ENCODE results near the gene MYH7B.

MYH7B gene

DNA sequence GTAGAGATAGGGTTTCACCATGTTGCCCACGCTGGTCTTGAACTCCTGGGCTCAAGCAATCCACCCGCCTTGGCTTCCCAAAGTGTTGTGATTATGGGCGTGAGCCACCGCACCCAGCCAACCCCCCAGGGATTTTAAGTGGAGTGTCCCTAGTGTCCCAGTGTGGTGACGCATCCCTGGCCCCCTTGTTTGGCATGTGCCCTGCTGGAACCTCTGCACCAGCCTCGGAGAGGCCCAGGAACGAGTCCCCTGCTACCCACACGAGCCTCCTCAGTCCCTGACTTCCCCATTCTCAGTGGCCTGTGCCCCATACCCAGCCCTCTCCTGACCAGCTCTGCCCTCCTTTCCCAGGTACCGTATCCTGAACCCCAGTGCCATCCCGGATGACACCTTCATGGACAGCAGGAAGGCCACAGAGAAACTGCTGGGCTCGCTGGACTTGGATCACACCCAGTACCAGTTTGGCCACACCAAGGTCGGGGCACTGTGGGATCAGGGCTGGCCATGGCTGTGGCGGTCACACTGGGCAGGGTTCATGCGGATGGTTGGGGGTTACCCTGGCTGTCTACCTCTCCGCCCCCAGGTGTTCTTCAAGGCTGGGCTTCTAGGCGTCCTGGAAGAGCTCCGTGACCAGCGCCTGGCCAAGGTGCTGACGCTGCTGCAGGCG, 37.2 kb downstream of the MYH7B start:
- DNase-seq: no peak

DNA sequence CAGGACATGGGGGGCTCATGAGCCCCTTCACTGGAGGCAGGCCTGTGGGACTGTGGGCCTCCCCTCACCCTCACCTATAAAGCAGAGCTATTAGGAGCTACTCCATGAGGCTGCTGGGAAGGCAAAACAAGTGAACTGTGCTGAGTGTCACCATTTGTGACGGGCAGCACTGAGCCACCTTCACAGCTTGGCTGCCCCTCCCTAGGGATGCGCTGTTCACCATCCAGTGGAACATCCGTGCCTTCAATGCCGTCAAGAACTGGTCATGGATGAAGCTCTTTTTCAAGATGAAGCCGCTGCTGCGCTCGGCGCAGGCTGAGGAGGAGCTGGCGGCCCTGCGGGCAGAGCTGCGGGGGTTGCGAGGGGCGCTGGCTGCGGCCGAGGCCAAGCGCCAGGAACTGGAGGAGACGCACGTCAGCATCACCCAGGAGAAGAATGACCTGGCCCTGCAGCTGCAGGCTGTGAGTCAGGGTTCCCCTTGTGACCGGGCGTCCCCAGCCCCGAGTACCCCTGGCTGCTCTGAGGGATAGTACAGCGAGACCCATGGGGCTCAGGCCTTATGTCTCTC, 38.4 kb downstream of the MYH7B start:
- DNase-seq: no peak

DNA sequence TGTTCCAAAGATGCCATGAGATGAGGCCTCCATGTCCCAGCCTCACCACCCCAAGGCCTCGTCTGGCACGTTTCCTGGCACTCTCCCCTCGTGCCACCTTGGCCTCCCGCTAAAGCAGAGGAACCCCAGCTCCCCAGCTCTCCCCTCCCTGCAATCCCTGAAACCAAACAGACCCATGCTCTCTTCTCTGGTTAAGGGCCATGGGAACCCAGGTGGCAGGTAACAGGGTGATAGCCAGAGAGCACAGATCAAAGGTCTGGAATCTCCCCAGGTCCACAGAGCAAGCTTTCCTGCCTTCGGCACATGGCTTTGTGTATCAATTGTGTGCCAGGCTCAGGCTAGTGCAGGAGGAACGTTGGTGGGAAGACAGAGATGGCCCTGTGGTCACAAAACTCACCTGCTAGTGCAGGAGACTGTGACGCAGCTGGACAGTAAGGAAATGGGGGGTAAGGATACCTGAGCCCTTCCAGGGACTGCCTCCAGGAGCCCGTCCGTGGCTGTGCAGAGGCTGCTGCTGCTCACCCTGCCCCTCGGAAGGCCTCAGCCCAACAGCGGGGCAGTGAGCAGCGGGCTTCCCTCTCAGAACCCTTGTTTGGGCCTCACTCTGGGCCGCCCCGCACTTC, 39.0 kb downstream of the MYH7B start:
- no peak for DNase-seq

DNA sequence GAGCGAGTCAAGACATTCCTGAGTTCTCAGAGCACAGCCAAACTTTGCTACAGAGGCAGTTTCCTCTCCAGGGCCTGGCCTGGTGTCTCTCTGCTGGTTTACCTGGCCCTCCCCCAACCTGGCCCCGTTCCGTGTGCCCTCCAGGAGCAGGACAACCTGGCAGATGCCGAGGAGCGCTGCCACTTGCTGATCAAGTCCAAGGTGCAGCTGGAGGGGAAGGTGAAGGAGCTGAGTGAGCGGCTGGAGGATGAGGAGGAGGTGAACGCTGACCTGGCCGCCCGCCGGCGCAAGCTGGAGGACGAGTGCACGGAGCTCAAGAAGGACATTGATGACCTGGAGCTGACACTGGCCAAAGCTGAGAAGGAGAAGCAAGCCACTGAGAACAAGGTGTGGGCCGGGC, 39.5 kb downstream of the MYH7B start:
- DNase-seq: no peak

DNA sequence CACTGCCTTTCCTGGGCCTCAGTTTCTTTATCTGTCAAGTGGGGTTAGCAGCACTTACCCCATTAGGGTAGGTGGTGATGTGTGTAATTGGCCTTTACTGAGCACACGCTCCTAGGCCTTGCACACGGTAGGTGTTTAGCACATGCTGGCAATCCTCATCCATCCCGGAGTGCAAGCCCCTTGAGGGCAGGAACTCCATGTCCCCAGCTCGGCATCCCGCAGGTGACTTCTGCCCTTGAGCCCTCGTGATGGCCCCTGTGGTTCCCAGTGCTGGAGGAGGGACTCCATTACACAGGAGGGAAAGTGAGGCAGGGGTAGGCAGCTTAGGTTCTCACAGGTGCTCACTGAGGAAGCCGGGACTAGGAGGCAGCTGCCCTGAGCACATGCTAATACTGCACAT, 40.0 kb downstream of the MYH7B start:
- no peak for DNase-seq

DNA sequence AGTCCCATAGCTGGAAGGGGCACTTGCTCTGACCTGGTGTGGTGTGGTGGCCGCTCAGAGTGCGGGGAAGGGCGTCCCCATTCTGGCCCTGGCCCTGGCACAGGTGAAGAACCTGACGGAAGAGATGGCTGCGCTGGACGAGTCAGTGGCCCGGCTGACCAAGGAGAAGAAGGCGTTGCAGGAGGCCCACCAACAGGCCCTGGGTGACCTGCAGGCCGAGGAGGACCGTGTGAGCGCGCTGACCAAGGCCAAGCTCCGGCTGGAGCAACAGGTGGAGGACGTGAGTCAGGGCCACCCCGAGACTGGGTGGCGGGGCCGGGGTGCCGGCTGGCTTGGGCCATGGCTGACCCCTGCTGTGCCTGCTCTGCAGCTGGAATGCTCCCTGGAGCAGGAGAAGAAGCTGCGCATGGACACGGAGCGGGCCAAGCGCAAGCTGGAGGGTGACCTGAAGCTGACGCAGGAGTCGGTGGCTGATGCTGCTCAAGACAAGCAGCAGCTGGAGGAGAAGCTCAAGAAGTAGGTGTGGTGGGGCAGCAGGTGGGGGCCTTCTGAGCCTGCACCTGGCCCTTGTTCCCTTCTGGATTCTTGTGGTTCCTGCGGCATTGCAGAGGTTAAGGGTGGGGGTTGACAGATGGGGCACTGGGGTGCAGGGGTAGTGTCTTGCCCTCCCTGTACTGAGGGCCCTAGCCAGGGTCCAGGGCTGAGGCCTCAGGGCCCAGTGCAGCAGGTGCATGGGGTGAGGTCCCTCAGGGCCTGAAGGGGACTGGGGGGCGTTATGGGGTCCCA, 40.8 kb downstream of the MYH7B start:
- DNase-seq: no peak

DNA sequence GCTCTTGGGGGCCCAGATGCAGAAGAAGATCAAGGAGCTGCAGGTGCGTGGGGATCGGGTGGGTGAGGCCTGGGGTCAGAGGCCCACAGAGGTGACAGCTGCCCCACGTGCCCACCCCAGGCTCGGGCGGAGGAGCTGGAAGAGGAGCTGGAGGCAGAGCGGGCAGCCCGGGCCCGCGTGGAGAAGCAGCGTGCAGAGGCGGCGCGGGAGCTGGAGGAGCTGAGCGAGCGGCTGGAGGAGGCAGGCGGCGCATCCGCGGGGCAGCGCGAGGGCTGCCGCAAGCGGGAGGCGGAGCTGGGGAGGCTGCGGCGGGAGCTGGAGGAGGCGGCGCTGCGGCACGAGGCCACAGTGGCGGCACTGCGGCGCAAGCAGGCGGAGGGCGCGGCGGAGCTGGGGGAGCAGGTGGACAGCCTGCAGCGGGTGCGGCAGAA, 41.5 kb downstream of the MYH7B start:
- DNase-seq: no peak

DNA sequence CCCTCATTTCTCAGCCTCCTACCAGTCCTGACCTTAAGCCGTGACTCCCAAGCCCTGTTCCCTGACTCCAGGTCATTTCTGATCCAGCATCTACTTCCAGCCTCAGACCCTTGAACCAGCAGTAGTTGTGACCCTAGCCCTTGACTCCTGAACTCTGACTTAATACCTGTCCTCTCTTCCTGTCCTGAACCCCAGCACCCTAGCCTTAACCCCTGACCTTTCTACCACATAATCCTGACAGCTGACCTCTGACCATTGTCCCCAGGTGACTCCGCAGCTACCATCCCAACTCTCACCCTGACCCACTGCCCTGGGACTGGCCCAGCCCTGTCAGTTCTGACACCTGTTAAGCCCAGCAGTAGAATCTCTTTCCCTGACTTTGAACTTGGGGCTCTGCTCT, 42.1 kb downstream of the MYH7B start:
- no peak for DNase-seq

DNA sequence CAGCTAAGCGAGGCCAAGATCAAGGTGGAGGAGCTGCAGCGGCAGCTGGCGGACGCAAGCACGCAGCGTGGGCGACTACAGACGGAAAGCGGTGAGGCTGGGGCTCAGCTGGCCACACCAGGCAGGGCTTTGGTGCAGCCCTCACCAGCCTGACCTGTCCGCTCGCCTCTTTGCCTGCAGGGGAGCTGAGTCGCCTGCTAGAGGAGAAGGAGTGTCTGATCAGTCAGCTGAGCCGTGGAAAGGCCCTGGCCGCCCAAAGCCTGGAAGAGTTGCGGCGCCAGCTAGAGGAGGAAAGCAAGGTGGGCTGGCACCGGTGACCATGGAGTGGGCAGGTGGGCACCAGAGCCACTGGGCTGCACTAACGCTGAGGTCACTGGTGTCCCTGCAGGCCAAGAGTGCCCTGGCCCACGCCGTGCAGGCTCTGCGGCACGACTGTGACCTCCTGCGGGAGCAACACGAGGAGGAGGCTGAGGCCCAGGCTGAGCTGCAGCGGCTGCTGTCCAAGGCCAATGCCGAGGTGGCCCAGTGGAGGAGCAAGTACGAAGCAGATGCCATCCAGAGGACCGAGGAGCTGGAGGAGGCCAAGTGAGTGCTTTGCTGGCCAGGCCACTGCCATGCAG, 42.8 kb downstream of the MYH7B start:
- no peak for DNase-seq

DNA sequence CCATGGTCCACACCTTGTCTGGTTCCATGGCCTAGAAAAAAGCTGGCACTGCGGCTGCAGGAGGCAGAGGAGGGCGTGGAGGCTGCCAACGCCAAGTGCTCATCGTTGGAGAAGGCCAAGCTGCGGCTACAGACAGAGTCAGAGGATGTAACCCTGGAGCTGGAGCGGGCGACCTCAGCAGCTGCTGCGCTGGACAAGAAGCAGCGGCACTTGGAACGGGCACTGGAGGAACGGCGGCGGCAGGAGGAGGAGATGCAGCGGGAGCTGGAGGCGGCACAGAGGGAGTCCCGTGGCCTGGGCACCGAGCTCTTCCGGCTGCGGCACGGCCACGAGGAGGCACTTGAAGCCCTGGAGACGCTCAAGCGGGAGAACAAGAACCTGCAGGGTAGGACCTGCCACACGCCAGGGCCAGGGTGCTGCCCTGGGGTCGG, 43.4 kb downstream of the MYH7B start:
- DNase-seq: no peak

DNA sequence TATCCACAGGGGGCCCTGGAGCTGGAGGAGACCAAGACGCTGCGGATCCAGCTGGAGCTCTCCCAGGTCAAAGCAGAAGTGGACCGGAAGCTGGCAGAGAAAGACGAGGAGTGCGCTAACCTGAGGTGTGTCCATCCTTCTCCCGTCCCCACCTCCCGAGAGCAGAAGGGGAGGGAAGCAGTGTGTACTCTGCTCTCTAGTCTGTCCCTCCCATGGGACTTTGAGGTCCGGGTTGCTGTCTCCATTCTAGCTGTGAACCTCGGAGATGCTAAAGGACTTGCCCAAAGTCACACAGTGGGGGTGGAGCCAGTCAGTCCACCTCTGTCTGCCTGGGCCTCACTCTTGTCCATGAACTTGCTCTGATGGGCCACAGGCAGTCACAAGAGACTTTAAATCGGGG, 44.1 kb downstream of the MYH7B start:
- no peak for DNase-seq

DNA sequence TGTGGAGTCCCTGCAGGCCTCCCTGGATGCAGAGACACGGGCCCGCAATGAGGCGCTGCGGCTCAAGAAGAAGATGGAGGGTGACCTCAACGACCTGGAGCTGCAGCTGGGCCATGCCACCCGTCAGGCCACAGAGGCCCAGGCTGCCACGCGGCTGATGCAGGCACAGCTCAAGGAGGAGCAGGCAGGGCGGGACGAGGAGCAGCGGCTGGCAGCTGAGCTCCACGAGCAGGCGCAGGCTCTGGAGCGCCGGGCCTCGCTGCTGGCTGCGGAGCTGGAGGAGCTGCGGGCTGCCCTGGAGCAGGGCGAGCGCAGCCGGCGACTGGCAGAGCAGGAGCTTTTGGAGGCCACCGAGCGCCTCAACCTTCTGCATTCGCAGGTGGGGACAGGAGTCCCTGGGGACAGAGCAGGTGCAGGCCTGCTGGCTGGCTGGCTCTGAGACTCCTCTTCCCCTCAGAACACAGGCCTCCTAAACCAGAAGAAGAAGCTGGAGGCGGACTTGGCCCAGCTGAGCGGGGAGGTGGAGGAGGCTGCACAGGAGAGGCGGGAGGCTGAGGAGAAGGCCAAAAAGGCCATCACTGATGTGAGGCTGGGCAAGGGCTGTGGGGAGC, 44.7 kb downstream of the MYH7B start:
- DNase-seq: no peak

DNA sequence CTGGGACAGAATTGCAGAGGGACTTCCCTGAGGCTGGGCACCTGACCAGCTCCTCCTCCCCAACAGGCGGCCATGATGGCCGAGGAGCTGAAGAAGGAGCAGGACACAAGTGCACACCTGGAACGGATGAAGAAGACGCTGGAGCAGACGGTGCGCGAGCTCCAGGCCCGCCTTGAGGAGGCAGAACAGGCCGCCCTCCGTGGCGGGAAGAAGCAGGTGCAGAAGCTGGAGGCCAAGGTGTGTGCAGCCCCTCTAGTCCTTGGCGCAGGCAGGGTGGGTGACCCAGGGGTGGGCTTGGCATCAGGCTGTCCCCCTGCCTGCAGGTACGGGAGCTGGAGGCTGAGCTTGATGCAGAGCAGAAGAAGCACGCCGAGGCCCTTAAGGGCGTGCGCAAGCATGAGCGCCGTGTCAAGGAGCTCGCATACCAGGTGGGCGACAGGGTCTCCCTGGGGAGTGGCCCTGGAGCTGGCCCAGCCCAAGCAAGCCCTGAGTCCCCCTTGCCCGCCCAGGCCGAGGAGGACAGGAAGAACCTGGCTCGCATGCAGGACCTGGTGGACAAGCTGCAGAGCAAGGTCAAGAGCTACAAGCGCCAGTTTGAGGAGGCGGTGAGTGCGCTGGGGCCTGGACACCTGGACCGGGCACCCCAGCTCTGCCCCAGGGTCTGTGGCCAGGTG, 45.4 kb downstream of the MYH7B start:
- DNase-seq: no peak

DNA sequence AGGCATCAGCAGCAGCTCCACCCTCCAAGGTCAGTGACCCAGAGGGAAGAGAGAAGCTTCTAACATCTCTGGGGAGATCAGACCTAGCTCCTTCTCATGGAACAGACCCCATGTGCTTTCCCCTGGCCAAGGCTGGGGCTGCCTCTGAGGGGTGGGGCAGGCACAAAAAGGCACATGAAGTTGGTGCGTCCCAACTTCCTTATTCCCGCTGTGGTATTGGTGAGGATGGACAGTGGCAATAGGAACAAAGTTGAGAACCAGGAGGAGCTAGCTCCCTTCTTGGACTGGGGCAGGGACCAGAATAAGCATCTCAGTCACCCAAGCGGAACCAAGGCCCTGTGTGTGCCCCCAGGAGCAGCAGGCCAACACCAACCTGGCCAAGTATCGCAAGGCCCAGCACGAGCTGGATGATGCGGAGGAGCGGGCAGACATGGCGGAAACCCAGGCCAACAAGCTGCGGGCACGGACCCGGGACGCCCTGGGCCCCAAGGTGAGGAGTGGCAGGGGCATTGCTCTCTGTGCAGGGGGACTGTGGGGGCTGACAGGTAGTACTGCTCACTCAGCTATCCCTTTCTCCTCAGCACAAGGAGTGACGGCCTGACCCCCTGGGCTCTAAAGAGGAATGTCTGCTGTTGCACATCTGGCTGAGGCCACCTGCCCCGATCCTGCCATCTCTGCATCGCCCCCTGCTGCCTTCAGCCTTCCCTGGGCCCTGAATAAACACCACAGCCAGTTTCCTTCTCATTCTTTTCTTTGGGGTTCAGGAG, 46.1 kb downstream of the MYH7B start:
- DNase-seq: no peak

DNA sequence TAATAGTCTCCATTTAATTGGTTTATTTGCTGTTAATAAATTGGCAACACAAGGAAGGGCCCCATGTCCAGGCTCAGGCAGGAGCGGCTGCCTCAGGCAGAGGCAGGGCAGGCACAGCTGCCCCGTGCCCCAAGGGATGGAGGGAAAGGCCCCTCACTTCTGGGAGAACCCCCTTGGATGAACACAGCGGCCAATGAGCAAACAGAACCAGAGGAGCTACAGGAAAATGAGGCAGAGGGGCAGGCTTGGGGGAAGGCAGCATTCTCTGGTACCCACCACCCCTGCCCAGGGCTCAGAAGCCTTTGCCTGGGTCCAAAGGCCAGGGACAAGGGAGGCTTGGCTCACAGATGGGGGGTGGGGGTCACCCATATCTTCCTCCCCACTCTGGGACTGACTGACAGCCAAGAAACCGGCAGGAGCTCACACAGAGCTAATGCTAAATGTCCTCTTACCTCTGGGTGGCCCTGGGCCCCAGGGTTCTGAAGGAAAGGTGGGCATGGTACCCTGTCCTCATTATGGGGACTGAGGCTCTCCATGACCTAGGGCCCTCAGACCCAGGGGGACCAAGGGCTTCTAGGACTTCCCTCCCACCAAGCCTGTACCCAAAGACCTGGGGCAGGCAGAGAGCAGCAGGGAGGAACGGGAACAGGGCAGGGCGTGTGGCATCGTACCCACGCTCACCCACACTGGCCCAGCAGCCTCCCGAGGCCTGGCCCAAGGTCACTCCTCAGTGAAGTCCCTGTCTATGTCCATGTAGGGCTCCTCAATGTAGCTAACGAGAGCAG, 47.0 kb downstream of the MYH7B start:
- no peak for DNase-seq

DNA sequence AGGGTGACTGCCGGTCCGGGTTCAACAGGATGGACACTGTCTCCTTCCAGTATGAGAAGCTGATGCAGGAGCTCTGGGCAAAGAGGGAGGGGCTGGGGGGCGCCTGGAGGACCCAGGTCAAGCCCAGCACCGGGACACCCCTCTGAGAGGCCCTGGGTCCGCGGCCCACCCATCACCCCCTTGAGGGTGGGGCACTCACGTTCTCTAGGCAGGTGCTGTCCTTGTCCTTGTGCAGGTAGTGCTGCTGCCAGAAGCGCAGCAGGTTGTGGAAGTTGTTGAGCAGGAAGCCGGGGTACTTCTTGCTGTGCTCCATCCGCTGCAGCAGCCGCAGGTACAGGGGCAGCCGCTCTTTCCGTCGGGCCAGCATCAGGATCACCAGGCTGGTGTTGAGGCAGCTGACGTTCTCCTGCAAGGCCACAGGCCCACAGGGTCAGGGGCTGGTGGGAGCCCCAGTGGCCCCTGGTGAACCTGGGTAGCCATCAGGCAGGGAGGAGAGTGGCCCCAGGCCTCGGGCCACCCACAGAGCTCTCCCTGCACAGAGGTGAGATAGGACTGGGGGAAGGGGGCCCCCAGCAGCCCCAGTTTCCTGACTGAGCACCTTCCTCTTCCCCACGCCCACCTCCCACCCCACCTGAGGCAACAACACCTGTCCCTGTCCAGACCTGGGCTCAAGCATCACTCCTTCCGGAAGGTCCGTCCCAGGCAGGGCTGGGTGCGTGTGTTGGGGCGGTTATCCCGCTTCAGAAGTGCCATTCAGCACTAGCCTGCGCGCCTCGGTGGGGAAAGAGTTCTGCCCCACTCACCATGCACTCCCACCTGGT, 47.8 kb downstream of the MYH7B start:
- DNase-seq: no peak

DNA sequence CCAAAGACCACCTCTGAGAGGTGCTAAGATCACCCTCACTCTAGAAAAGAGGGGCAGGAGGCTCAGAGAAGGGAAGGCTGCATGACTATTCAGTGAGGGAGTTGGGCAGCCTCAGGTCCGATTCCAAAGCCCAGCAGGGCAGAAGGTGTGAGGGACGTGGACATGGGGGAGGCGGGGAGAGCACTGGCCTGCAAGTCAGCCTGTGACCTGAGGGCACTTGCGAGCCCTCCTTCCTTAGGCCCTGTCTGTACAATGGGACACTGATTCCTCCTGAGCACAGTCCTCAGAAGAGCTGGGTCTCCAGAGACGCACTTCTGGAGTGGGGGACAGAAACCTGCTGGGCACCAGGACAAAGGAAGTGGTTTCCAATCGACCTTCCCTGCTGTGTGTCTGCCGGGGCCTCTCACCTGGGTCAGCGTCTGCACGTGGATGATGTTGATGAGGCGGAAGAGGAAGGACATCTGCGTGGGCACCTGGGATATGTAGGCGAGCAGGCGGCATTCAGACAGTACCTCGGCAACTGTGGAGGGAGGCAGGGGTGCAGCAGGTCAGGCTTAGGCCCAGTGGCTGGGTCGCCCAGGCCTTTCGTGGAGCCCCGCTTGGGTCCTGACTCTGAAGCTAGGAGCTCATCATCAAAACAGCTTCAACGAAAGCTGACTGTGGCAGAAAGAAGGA, 48.5 kb downstream of the MYH7B start:
- DNase-seq: no peak

DNA sequence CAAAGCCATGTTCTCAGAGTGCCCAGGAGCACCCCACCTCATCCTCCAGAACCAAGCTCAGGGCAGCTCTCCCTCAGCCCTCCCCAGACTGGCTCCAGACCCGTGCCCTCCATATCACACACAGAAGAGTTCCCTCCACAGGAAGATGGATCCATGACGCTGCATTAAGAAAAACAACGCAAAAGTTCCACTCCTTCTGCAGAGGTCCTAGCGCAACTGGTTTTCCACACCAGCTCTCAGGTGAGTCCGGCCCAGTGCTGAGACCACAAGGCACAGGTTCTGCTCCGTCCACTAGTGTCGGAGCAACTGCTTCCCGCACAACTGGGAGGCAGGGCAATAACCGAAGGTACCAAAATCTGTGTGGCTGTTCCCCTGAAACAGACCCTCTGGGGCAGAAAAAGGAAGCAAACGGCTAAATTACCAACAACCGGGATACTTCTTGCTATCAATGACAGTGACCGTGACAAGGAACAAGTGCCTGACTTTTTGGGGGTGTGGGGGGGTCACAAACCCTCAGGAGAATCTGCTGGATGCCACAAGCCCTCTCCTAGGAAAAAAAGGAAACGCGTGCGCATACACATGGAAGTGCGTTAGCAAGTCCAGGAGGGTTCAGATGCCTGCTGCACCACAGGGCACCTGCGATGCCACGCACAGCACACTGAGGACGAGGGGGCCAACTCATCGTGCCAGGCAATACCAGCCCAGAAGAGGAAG, 49.2 kb downstream of the MYH7B start:
- no peak for DNase-seq
